HG02970 (cell line): ENCODE data around the gene CCDC134.
"Not testable (repeated sequence)": the region's sequence is repeated elsewhere in the genome, so short reads cannot be mapped to it uniquely, and the experiment has no call there.

ENCODE experiments used
- ATAC-seq: cut with Tn5 transposase; IDR thresholded peaks from one replicate; pipeline ENCODE4 v1.9.1; 2021; ENCODE audit warnings: mild to moderate bottlenecking, moderate library complexity, moderate number of reproducible peaks; ENCODE audit not compliant: unreplicated experiment, low FRiP score

The CCDC134 gene

DNA sequence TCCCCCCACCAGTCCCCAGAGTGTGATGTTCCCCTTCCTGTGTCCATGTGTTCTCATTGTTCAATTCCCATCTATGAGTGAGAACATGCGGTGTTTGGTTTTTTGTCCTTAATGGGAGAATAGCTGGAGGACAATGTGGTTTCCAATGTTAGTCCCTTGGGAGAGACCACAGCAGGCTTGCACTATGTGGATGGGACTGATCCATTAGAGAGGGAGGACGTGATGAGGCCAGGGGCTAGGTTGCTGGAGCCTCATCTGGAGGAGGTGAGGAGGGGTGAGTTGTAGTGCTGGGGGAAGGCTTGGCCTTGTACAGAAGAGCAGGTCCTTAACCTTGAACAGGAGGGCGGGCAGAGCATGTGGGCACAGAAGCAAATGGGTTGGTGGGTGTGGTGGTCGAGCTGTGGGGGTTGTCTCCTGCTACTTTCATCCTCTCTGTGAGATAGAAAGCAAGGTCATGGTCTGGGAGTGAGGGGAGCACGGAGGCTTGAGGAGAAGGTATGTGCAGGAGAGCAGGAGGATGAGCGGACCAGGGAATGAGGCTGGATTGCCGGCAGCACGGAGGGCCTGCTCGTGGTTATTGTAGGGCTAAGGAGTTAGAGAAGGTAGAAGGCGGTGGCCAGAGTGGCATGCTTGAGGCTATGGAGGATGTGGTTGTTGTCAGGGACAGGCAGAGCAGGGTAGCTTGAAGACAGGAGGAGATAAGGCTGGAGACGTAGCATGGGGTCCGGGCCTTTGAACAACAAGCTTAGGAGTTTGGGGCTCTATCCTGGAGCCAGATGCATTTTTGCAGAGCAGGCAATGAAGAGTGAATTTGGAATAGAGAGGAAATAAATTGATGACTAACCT is 21.2 kb downstream of the CCDC134 start:
- no peak for ATAC-seq

DNA sequence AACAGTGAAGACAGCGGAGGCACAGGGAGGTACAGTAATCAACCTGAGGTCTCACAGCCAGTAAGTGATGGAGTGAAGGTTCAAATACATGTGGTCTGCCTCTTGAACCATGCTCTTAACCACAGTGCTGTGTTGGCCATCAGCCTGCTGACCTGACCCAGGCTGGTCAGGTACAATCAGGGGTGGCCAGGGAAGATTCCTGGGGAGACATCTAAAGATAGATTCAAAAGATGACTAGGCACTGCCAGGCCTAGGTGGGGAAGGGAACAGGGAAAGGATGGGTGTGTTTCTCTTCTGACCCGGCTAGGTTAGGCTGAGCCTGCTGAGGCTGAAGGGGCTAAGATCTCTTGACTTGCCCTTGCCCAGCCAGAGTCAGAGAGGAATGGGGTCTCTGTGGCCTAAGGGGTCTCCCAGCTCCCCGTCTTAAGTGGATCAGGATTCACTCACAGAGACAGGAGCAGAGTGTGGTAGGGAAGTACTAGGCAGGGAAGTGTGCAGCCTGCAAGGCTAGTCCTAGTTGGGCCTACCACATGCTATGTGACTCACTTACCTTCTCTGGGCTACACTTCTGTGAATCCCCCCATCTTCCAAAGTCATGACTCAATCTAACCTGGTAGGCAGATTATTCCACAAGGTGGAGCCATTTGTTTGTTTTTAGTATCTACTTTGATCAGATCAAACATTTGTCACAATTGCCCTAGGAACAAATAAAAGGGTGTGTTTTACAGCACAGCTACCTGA is 22.0 kb downstream of the CCDC134 start:
- no peak for ATAC-seq

DNA sequence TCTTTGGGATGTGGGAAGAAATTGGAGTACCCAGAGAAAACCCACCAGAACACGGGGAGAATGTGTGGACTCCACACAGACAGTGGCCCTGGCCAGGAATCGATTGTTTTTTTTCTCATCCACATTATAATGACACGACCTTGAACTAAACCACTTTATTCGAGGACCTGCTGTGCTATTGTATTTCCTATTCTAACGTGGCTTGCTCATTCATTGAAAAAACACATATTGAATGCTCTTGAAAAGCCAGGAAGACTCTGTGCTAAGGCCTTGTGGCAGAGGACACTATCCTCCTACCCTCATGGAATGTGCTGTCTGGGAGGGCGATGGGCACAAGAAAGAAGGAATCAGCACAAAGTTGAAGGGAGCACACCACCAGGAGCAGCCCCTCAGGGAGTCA is 23.3 kb downstream of the CCDC134 start:
- ATAC-seq = no peak

DNA sequence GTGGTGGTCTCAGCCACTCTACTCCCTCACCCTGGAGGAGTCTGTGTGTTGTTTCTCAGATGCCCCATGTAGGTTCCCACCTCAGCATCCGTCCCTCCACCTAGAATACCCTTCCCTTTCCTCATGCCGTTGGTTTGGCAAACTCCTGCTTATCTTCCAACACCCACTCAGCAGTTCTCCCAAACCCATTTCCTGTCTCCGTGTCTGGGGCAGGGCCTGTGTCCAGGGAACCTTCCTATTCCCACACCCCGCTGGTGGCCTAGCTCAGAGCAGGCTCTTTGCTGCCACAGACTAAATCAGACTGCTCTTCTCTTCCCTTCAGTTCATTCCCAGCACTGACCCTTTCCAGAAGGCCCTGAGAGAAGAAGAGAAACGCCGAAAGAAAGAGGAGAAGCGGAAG is 24.9 kb downstream of the CCDC134 start:
- no peak for ATAC-seq

DNA sequence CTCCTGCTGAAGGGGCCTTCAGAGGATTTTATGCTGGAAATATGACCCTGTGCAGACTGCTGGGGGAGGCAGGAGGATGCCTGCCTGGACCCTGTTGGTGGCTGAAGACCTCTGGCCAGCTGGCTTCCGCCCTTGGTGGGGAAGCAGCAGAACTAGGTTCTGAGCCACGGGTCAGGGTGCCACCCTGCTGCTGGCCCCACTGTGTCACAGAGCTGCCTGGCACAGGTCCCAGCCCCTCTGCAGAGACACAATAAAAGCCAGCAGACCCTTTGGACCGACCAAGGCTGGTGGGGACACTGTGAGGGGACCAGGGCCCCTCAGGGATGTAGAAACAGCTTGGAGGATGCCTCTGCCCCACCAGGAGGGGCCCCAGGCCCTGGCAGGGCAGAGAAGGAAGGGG is 25.5 kb downstream of the CCDC134 start:
- no peak for ATAC-seq

DNA sequence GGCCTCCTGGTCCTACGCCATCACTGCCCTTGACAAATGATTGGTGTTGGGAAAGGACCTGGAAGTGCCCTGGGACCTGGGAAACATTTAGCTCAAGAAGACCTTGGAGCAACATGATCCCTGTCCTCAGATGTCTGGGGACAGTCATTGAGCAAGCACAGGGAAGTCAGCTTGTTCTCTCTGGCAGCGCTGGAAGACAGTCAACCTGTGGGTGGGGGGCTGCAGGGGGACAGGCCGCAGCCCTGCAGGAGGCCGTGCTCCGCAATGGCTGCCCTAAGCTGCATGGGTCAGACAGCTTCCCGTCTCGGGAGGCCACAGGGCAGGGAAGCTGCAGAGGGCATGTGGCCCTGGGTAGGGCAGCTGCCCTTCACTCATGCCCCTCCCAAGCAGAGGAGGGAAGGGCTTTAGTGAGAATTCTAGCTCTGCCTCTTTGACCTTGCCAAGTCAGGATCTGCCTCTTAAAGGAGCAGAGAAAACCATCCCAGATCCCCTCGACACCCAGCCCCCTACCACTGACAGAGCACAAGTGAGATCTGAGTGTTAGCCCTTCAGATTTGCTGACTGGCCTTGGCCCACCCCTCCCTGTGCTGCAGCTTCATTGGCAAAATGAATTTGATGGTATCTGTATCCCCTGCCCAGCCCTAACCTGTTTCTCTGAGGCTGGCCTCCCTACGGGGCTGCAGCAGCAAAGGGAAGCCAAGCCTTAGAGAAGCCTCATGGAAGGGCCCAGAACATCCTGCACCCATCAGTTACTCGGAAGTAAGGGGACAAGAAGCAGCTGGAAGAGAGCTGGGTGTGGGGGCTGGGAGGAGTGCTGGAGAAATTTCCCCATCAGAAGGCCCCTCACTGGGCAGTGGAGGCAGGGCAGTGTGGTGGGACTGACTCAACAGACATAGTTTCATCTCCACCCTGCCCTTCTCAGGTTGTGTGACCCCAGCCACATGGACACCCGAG is 26.2 kb downstream of the CCDC134 start:
- ATAC-seq = no peak

DNA sequence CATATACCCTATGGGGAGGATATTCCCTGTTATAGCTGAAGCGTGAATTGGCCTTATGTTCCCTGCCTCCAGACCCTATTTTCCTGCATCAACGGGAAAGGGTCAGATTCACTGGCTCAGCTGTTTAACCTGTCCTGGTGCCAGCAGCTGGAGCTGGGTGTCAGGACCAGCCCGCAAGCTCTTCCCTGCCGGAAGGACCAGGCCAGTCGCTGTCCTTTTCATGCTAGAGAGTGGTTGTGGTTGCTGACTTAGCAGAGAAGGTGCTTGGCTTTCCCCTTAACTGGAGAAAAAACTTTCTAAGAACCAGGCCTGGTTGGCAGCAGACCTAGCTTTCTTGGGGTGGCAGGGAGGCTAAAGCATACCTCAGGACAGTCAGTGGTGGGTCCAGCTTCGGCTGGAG is 27.2 kb downstream of the CCDC134 start:
- no peak for ATAC-seq

DNA sequence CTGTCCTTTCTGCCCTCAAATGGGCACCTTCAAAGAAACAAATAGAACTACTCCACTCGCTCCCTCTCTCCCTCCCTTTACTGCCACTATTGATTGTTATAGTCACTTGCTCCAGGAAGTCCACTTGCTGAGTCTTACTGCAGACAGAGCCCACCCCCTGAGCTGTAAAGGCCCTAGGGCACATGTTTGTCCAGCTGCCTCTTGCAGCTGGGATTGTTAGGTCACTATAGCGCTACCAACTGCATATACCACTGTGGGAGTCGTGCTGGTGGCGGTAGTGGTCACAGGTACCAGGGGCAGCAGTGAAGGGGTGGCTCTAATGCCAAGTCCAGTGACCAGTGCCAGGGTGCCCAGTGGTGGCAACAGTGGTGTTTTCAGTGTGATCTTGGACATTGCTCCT is 28.0 kb downstream of the CCDC134 start:
- no peak for ATAC-seq

DNA sequence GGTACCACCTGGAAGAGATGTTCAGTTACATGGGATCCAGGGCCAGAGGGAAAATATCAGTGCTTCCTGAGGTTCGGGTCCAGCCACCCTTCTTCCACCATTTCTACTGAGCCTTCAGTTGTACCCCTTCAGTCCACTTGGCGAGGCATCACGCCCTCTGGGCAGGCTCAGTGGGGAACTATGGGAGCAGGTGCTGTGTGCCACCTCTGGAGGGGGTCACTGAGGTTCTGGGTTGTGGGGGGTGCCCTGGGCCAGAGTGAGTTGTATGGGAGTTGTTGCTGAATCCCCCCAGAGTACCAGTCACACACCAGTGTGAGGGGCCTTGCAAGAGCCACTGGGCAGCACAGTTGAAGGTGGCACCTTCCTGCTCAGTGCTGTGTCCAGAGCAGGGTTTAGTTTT is 29.7 kb downstream of the CCDC134 start:
- no peak for ATAC-seq

DNA sequence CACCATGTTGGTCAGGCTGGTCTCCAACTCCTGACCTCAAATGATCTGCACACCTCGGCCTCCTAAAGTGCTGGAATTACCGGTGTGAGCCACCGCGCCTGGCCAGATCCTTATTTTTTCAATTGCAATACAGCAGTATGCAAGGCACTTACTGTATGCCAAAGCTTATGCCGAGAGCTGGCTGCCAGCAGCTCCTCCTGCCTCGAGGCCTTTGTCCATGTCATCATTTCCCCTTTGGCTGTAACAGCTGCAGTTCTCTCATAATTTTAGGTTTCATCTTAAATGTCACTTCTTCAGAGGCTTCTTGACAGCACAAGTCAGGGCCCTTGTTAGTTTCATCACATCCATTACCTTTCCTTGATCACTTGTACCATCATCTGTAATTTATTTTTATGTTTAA is 30.9 kb downstream of the CCDC134 start:
- ATAC-seq = no peak

DNA sequence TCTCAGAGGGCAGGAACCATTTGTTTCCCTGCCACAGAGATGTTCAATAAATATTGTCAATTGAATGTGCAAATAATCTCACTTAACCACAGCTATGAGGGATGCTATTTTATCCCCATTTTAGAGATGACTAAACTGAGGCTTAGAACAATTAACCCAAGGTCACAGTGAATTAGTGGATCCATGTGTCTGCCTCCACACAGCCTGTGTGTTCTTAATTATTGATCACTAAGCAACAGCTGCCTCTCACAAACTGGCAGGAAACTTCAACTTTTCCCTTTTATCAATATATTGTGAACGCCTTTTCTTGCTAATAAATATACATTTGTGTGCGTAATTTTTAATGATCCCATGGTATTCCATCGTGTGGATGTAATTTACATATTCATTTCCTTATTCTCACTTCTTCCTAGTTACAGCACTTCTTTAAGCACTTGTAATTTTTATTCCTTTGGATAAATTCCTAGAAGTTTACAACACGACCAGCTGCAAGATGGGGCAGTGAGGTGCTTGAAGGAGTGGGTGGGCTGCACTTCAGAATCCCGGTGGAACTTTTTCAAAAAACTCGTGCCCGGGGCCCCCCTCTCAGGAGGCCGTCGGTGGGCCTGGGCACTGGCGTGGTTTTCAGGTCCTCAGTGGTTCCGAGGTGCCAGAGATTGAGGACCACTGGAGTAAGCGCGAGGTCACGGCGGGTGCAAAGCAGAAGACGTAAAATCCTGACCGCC is 31.5 kb downstream of the CCDC134 start:
- peak; percentile 3 for ATAC-seq

DNA sequence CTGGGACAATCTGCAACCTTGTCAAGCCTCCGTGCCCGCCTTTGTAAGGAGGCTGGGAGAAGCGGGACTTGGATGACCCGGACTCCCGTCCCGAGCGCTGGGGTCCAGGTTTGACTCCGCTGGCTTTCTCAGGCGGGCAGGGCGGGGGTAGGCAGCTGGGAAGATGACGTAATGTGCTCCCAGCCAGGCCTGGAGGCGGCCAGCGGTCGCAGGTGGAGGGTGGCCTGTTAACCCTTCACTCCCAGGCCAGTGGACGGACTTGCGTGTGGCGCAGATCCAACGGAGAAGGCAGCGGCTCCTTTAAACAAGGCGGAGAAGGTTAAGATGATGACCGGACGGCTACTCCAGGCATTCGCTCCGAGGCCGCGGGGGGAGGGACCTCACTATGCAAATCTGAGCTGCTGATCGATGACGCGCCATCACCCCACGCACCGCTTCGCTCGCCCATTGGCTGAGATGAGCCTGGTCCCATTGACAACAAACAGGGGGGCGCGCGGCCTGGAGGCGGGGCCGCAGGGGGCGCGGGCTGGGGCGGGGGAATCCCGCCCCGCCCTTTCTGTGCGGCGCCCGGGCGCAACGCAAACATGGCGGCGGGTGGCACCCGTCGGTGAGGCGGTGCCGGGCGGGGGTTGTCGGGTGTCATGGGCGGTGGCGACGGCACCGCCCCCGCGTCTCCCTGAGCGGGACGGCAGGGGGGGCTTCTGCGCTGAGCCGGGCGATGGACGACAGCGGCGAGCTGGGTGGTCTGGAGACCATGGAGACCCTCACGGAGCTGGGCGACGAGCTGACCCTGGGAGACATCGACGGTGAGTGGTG is 32.3 kb downstream of the CCDC134 start, which contains the start of gene SREBF2:
Gene SREBF2 (plus strand): TSS at position 553 of the 816 bp plus-strand sequence. CDS start 166 bp downstream, at position 719.
- ATAC-seq = peak; percentile 84

DNA sequence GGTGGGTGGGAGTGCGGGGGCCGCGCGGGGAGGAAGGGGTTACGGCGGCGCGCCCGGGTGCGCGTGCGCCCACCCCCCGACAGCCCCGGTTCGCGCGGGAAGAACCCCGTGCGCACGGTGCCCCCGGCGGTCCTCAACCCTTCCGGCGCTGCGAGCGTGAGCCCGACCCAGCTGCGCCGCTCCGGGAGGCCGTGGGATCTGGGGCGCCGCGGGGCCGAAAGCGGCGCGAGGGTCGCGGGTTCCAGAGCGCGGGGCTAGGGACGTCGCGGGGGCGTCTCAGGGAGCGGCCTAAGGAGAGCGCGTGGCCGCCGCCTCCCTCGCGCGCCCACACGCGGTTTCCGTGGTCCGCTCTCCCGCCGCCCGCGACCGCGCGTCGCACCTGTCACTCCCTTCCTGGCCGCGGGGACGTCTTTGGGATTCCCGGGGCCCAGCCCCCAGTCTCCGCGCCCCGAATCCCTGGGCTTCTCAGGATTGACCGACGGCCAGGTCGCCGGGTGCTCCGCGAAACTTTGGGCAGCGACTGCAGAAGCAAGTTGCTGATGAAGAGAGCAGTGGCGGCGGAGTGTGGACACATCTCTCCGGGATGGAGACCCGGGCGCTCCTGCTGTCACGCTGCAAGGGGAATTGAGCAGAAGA is 33.0 kb downstream of the CCDC134 start:
- peak; percentile 25 for ATAC-seq

DNA sequence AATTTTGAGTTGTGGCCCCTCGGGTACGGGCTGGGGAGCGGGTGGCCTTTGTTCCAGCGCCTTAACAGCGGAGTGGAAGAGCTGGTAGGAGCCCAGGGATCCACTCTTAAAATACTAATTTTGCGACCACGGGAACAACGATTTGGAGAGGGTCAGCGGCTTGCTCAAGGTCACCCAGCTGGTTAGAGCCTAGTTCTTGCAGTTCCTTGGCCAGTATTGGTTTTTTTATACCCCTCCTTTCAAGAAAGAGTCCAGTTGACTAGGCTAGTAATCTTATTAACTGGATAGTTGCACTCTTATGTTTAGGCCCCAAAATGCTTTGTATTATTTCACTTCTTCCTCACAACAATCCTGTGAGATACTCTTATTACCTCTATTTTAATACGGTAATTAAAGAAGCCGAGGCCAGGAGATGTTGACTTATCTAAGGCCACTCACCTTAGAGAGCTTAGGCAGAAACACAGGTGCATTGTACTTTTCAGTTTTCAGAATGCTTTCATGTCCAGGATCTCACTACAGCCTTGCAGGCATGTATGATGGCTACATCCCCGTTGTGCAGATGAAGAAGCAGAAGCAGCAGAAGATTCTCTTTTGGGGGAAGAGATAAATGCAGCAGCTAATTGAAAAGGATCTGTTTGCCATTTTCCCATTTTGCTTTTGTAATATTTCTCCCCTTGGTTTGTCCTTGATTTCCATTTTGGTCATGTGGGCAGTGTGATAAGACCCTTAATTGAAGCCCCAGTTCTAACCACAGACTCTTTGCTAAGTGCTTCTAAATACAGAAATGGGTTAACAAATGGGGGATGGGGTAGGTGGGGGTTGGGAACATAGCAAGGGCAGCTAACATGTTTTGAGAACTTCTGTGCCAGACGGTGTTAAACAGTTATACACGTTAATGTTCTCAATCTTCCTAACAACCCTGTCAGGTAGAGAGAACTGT is 33.8 kb downstream of the CCDC134 start:
- no peak for ATAC-seq

DNA sequence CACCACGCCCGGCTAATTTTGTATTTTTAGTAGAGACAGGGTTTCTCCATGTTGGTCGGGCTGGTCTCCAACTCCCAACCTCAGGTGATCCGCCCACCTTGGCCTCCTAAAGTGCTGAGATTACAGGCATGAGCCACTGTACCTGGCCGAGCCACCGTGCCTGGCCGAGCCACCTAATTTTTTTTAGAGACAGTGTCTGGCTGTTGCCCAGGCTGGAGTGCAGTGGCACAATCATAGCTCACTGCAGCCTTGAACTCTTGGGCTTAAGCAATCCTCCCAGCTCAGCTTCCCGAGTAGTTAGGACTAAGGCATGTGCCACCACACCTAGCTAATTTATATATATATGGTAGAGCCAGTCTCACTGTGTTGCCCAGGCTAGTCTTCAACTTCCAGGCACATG is 35.0 kb downstream of the CCDC134 start:
- ATAC-seq = not testable (repeated sequence)

DNA sequence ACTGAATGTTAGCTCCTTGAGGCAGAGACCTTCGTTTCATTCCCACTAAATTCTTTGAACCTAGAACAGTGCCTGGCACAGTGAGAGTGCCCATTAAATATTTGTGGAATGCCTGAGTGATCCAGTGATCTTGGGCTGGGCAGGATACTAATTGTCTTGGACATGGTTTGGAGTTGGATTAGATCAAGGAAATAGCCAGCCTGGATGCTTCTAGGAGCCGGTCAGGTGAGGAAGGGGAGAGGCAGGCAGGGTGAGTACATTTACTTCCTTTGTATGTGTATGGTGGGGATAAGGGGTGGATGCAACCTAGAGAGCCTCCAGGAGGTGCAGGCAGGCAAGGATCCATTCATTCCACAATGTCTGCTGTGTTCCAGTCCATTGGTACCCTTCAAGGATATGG is 36.1 kb downstream of the CCDC134 start:
- ATAC-seq = no peak

DNA sequence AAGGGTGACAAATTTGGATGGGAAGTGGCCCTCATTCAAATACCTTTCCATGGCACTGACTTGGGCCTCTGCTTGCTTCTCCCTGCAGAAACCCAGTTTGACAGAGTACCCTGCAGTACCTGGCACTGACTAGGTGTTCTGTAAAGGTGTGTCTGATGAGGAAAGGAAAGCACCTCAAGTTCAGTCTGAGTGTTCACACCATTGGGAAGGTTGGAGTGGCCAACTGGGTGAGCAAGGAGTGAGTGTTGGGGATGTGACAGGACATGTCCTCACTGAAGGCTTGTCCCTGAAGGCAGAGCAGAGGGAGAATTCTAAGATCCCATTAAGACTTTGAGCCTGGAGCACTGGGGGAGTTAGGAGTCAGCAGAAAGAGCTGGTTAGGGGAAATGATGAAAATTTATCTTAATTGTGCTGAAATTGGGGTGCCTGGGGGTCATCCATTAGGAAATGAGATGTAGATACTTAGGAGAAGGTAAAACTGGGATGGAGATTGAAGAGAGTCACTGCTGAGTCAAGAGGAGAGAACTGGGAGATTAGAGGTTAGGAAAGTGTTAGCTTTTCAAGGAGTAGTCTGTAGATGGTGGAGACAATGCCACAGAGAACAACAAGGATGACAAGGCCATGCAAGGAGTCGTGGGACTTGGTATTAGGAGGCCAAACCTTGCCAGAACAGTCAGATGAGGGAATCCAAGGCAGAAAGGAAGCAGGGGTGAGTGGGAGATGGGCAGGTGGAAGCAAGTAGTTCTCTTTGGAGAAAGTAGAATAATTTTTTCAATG is 38.6 kb downstream of the CCDC134 start:
- no peak for ATAC-seq
